ENCODE data around the gene FBXO31. TPM values are rescaled to one million over a fixed set of nuclear protein-coding genes. Genes with fewer than 3 reads are reported as not detected.
A peak's percentile ranks its signal among the peaks of the same experiment; 100 is the strongest.
"Not testable (repeated sequence)": the region's sequence is repeated elsewhere in the genome, so short reads cannot be mapped to it uniquely, and the experiment has no call there.

Gene FBXO31
- total RNA-seq, 2 donors from 2014 or later, result 50.4 to 58.5 TPM

GRCh38 chr16:87390641-87391323 lies 7.2 kb upstream of the FBXO31 start:
- DNase-seq (ENCODE audit: low spot score), result no peak
- intact Hi-C loops (cut with DNase I), result no loop called here

DNA sequence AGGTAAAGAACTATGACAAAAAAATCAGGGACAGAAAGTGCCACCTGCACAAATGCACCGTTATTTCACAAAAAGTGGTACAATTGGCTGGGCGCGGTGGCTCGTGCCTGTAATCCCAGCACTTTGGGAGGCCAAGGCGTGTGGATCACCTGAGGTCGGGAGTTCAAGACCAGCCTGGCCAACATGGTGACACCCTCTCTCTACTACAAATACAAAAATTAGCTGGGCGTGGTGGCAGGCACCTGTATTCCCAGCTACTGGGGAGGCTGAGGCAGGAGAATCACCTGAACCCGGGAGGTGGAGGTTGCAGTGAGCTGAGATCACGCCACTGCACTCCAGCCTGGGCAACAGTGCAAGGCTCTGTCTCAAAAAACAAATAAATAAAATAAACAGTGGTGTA lies 6.3 kb upstream of the FBXO31 start:
- not testable (repeated sequence) for DNase-seq (ENCODE audit: low spot score)
- intact Hi-C loops (cut with DNase I), result loop anchor here in 1 of 2 donors (10.0 kb wide), 1 partner anchor 805 kb away; no protein-coding TSS in a partner anchor

- intact Hi-C loops (cut with DNase I), result loop anchor here in 1 of 2 donors (10.0 kb wide), 1 partner anchor 804 kb away; no protein-coding TSS in a partner anchor
- DNase-seq (ENCODE audit: low spot score), result no peak
Measured at GRCh38 chr16:87389245-87389644, 5.7 kb upstream of the FBXO31 start.

- DNase-seq (ENCODE audit: low spot score), result no peak
Measured at GRCh38 chr16:87388818-87389134, 5.2 kb upstream of the FBXO31 start.

GRCh38 chr16:87387942-87388817 lies 4.6 kb upstream of the FBXO31 start:
- DNase-seq (ENCODE audit: low spot score), result peak; percentile 96
- intact Hi-C loops (cut with DNase I), result loop anchor here in 1 of 2 donors (10.0 kb wide), 1 partner anchor 803 kb away; no protein-coding TSS in a partner anchor

More at GRCh38 chr16:87388818-87389134, 5.2 kb upstream of the FBXO31 start:
- intact Hi-C loops (cut with DNase I), result loop anchor here in 1 of 2 donors (10.0 kb wide), 1 partner anchor 804 kb away; no protein-coding TSS in a partner anchor

- not testable (repeated sequence) for DNase-seq (ENCODE audit: low spot score)
- intact Hi-C loops (cut with DNase I), result loop anchor here in 1 of 2 donors (10.0 kb wide), 1 partner anchor 800 kb away; no protein-coding TSS in a partner anchor
Measured at GRCh38 chr16:87384875-87385167, 1.2 kb upstream of the FBXO31 start.

GRCh38 chr16:87384162-87384874 lies 742 bp upstream of the FBXO31 start:
- DNase-seq (ENCODE audit: low spot score), result peak; percentile 91
- intact Hi-C loops (cut with DNase I), result loop anchor here in 1 of 2 donors (10.0 kb wide), 1 partner anchor 800 kb away; no protein-coding TSS in a partner anchor

DNA sequence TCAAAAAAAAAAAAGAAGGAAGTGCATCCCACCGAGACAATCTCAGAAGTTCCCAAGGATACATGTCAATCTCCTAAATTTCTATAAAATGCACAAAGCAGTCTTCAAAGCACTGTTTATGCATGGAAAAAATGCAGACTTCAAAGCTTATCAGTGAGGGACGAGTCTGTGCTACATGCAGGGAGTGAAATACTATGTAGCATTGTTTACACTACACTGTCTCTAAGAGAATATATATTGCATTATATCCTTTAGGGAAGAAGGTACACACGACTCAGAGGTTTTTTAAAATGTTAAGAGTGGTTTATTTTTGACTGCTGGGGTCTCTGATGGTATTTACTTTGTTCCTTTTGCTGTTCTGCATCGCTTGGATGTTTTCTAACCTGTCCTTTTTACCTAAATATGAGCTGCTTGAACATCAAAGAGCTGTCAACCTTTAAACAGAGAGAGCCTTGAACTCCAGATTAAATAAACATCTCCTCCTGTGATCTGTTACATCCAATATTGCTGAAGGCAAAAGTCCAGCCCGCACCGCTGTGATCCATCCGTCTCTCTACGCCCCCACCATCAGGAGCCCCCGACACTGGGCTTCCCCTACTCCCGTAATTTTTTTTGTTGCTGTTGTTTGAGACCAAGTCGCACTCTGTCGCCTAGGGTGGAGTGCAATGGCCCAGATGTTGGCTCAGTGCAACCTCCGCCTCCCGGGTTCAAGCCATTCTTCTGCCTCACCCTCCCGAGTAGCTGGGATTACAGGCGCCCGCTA lies 1.4 kb downstream of the FBXO31 start:
- intact Hi-C loops (cut with DNase I), result loop anchor here in 1 of 2 donors (10.0 kb wide), 1 partner anchor 797 kb away; no protein-coding TSS in a partner anchor

GRCh38 chr16:87380881-87381280 lies 2.7 kb downstream of the FBXO31 start:
- intact Hi-C loops (cut with DNase I), result loop anchor here in 1 of 2 donors (10.0 kb wide), 1 partner anchor 796 kb away; no protein-coding TSS in a partner anchor
- no peak for DNase-seq (ENCODE audit: low spot score)

More for the DNA sequence above, 1.4 kb downstream of the FBXO31 start:
- DNase-seq (ENCODE audit: low spot score), result no peak

- intact Hi-C loops (cut with DNase I), result loop anchor here in 1 of 2 donors (10.0 kb wide), 1 partner anchor 796 kb away; no protein-coding TSS in a partner anchor
- no peak for DNase-seq (ENCODE audit: low spot score)
Measured at GRCh38 chr16:87380403-87380802, 3.2 kb downstream of the FBXO31 start.

DNA sequence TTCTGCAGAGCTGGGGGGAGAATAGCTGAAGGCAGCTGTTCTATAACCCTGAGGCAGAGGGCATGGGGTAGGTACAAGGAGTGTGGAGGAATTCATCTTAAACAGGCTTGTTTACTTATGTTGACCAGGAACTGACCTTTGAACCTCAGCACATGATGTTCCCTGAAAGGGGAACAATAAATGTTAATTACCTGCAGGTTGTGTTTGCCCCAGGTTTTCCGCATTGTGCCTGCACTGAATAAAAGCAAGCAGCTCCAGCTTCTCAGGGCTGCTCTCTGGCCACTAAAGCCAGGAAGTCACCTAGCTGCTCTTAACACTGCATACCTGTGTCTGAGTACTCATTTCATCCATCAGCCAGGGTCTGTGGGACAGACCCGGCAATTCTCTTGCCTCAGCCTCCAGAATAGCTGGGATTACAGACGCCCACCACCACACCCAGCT lies 4.2 kb downstream of the FBXO31 start:
- intact Hi-C loops (cut with DNase I), result loop anchor here in 1 of 2 donors (10.0 kb wide), 1 partner anchor 55 kb away; no protein-coding TSS in a partner anchor
- DNase-seq (ENCODE audit: low spot score), result not testable (repeated sequence)

- intact Hi-C loops (cut with DNase I), result loop anchor here in 1 of 2 donors (10.0 kb wide), 1 partner anchor 52 kb away; no protein-coding TSS in a partner anchor
- DNase-seq (ENCODE audit: low spot score), result peak; percentile 20
Measured at GRCh38 chr16:87376660-87377059, 6.9 kb downstream of the FBXO31 start.

DNA sequence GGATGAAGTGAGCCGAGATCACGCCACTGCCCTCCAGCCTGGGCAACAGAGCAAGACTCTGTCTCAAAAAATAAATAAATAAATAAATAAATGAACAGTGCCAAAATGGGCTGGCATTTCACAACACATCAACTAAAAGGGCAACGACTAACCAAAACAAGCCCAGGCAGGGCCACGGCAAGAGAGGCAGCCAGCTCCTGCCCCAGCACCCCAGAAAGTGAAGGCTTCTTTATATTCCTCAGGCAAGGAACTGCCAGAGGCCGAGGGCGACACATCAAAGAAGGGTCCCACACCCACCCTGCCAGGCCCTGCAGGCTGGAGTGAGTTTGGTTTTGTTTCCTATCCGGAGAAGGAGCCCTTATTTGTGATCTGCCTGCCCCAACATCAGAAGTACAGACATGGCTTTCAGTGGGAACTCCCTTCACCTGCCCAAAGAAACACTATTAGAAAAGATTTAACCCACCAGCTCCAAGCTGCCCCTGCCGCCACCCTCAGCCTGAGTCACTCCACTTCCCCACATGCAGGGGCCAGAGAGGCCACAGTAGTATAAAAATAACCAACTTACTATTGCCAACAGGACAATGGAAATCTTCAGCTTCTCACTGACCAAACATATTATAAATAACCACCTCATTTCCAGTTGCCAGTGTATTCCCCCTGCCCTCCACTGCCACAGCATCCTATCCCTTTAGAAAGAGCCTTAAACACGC lies 8.0 kb downstream of the FBXO31 start:
- peak; percentile 72 for DNase-seq (ENCODE audit: low spot score)
- intact Hi-C loops (cut with DNase I), result loop anchor here in 1 of 2 donors (10.0 kb wide), 1 partner anchor 51 kb away; no protein-coding TSS in a partner anchor

DNA sequence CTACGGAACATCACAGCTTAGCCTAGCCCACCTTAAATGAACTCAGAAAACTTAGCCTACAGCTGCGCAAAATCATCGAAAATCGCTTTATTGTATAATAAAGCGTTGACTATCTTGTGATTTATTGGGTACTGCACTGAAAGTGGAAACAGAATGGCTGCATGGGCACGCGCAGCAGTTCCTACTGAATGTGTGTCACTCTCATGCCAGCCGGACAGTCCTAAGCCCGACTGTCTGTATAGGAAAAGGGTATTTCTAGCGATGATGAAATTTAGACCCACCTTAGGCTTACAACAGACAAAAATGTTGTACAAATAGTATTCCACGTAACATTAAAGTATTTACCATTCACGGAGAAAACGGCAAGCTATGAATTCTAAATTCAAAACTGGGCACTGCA lies 9.3 kb downstream of the FBXO31 start:
- peak; percentile 17 for DNase-seq (ENCODE audit: low spot score)
- intact Hi-C loops (cut with DNase I), result loop anchor here in 1 of 2 donors (10.0 kb wide), 1 partner anchor 50 kb away; no protein-coding TSS in a partner anchor

DNA sequence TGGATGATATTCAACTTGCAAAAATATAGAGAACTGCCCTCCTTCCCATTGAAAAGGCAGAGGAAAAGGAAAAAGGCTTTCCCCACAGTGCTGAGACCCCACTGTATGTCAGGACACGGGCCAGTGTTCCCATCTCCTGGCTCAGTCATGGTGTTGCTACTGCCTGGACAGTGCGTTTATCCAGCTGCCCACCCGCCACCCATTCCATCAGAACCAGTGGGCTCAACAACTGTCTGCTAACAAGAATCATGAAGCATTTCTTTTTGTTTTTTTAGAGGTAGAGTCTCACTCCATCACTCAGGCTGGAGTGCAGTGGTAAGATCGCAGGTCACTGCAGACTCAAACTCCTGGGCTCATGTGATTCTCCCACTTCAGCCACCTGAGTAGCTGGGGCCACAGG lies 11.3 kb downstream of the FBXO31 start:
- intact Hi-C loops (cut with DNase I), result loop anchor here in 1 of 2 donors (10.0 kb wide), 1 partner anchor 48 kb away; no protein-coding TSS in a partner anchor
- DNase-seq (ENCODE audit: low spot score), result peak; percentile 45

DNA sequence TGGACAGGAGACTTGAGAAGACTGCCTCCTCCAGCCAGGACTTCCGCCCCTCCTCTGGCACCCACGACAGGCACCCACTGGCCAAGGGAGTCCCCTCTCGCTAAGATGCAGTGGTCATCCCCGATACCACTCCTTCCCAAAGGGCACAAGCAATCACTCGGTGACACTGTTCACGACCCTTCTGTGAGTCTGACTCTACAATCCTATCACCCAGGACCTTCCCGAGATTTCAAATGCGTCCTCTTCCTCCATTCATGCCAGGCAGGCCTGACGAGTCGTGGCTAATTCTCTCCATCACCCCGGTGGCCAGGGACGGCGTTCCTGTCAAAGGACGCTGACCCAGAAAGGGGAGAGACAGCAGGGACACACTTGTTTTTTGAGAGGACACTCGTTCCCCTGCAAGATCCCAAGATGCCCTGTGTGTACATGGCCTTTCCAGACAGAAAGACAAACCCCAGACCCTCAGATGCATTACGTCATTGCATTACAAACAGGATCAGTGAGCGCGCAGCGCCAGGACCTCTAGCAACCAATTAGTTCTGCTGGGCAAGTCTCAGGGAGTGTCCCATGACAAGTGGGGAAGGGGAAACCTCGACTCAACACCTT lies 12.2 kb downstream of the FBXO31 start:
- intact Hi-C loops (cut with DNase I), result loop anchor here in 1 of 2 donors (10.0 kb wide), 1 partner anchor 47 kb away; no protein-coding TSS in a partner anchor
- DNase-seq (ENCODE audit: low spot score), result peak; percentile 42

Measured in posterior vena cava (tissue), 2 donors.